GM20000 (cell line): ENCODE results near the gene SEPTIN10.
"Not testable (repeated sequence)": the region's sequence is repeated elsewhere in the genome, so short reads cannot be mapped to it uniquely, and the experiment has no call there.

ENCODE experiments used
- DNase-seq: peaks from one replicate; pipeline ENCODE4 v3.0.0; 2012; ENCODE audit warnings: low spot score
- TF ChIP-seq, protein P1 (sequence below): IDR thresholded peaks from 2 replicates; pipeline ENCODE4 v1.5.1; 2012; ENCODE audit warnings: mild to moderate bottlenecking, control low read depth; ENCODE audit errors: extremely low read depth, missing control alignments

SEPTIN10 gene

GRCh38 chr2:109631741-109632140 is 18.0 kb upstream of the SEPTIN10 start:
- DNase-seq = no peak
- TF ChIP-seq, protein P1, sequence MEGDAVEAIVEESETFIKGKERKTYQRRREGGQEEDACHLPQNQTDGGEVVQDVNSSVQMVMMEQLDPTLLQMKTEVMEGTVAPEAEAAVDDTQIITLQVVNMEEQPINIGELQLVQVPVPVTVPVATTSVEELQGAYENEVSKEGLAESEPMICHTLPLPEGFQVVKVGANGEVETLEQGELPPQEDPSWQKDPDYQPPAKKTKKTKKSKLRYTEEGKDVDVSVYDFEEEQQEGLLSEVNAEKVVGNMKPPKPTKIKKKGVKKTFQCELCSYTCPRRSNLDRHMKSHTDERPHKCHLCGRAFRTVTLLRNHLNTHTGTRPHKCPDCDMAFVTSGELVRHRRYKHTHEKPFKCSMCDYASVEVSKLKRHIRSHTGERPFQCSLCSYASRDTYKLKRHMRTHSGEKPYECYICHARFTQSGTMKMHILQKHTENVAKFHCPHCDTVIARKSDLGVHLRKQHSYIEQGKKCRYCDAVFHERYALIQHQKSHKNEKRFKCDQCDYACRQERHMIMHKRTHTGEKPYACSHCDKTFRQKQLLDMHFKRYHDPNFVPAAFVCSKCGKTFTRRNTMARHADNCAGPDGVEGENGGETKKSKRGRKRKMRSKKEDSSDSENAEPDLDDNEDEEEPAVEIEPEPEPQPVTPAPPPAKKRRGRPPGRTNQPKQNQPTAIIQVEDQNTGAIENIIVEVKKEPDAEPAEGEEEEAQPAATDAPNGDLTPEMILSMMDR = no peak

GRCh38 chr2:109630441-109631430 is 17.0 kb upstream of the SEPTIN10 start:
- DNase-seq = no peak
- TF ChIP-seq, protein P1 = no peak

DNA sequence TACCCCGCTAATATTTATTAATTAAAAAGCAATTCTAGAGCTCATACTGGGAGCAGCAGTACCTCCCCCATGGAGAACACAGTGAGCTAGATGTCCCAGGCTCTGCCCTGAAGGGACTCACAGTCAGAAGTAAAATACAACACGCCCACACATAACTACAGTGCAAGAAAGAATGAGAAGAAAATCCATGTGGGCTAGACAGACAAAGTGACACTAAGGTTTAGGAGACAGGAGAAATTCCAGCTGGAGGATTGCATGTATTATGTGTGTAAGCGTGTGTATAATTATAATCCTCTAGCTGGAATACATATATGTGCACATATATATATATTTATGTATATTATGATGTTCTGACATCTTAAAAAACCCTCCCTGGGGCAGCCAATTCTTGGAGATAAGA is 16.1 kb upstream of the SEPTIN10 start:
- no peak for DNase-seq
- TF ChIP-seq, protein P1 = no peak

- DNase-seq = not testable (repeated sequence)
Measured at GRCh38 chr2:109628321-109628720, 14.6 kb upstream of the SEPTIN10 start.

DNA sequence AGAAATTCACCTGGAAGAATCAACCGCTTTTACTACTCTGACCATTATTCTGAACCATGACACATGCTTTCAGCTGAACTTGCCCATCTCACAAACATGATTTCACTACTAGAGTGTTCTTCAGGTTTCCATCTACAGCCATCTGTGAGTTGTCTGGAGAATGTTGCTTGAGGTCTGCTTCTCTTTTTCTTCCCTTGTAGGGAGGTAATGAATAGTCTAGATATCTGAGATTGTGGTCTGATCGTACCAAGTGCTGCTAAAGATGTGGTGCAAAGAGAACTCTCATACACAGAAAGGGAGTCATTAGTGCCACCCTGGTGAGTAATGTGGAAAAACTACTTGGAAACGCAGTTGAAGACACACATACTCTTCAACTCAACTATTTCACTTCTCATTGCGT is 10.6 kb upstream of the SEPTIN10 start:
- DNase-seq = no peak
- TF ChIP-seq, protein P1 = no peak

DNA sequence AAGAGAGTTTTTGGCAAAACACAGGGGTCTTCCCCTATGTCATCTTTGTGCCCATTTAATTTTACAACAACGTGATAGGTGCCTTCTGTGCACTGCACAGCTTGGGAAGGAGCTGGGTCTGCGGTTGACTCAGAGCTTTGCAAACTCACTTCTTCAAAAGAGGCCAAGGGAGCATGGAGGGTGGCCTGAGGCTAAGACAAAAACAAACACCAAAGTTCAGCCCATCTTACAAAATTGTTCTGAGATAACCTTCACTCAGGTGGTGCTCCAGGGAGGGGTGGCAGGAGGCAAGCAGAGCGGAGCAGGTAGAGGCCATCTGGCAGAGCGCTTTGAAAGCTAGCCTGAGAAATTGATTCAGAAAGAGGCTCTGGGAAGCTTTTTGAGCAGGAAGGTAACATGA is 10.2 kb upstream of the SEPTIN10 start:
- TF ChIP-seq, protein P1 = no peak
- DNase-seq = no peak

DNA sequence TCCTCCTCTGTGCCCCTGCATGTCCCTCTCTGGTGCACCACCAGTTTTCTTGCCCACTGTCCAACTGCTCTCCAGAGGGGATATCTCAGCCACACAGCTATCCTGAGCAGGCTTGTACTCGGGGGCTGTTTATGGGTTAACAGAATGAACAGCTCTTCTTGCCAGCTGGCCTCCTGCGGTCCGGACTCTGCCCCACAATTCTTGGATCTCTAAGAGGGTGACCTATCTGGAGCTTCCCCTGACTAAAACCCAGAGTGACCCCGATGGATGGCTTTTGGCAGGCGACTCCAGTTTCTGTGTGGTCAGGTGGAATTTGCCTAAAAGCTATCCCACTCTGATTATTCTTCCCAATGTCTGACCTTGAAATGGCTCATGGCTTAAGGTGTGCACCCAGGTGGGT is 9.5 kb upstream of the SEPTIN10 start:
- TF ChIP-seq, protein P1 = no peak
- no peak for DNase-seq

- DNase-seq = no peak
- TF ChIP-seq, protein P1 = no peak
Measured at GRCh38 chr2:109619032-109619615, 5.4 kb upstream of the SEPTIN10 start.
